GM12874 (cell line): ENCODE measurements around the gene TSPAN9.

Experiments used
- TF ChIP-seq, protein P1 (sequence below): IDR thresholded peaks from 2 replicates; pipeline ENCODE4 v1.5.1; 2011; ENCODE audit warnings: low read depth, mild to moderate bottlenecking, control low read depth, low read length, moderate library complexity; ENCODE audit not compliant: insufficient read depth

The TSPAN9 gene

DNA sequence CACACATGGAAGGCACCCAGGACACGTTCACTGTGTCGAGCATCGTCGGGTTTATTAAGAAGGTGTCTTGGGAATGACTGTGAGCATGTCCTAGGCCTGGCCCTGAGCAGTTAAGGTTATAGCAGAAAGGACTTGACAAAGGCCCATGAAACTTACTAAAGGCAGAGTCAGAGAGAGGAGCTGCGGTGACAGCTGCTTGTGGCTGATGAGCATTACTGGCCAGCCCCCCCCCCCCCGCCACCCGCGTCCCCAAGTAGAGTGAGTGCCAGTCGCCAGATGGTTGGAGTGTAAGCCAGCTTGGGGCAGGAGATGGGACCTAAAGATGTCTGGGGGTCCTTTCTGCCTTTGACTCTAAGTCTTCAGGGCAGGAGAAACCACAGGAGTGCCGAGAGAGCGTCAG lies 169.9 kb downstream of the TSPAN9 start:
- TF ChIP-seq, protein P1, sequence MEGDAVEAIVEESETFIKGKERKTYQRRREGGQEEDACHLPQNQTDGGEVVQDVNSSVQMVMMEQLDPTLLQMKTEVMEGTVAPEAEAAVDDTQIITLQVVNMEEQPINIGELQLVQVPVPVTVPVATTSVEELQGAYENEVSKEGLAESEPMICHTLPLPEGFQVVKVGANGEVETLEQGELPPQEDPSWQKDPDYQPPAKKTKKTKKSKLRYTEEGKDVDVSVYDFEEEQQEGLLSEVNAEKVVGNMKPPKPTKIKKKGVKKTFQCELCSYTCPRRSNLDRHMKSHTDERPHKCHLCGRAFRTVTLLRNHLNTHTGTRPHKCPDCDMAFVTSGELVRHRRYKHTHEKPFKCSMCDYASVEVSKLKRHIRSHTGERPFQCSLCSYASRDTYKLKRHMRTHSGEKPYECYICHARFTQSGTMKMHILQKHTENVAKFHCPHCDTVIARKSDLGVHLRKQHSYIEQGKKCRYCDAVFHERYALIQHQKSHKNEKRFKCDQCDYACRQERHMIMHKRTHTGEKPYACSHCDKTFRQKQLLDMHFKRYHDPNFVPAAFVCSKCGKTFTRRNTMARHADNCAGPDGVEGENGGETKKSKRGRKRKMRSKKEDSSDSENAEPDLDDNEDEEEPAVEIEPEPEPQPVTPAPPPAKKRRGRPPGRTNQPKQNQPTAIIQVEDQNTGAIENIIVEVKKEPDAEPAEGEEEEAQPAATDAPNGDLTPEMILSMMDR = no peak

DNA sequence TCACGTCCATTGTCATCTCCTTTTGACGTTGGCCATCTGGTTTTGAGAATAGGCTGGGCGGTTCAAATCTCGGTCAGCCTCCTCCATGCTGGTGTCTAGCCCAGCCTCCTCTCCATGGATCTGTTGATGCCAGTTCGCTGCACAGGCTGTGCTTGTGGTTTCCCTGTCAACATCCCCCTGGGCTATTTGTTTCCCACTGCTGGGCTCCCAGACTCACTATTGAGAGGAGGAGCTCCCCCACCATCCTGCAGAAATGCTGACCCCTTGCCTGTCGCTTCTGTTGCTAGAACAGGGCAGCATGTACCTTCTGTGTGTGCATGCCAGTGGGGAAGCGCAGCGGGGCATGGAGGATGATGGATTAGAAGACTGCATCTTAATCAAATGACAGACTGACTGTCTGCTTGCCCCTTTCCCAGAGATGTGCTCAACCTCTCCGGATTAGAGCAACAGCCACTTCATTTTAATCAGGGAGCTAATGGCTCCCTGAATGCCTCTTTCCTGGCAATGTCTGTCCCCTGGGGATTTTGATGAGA lies 170.5 kb downstream of the TSPAN9 start:
- TF ChIP-seq, protein P1 = no peak

DNA sequence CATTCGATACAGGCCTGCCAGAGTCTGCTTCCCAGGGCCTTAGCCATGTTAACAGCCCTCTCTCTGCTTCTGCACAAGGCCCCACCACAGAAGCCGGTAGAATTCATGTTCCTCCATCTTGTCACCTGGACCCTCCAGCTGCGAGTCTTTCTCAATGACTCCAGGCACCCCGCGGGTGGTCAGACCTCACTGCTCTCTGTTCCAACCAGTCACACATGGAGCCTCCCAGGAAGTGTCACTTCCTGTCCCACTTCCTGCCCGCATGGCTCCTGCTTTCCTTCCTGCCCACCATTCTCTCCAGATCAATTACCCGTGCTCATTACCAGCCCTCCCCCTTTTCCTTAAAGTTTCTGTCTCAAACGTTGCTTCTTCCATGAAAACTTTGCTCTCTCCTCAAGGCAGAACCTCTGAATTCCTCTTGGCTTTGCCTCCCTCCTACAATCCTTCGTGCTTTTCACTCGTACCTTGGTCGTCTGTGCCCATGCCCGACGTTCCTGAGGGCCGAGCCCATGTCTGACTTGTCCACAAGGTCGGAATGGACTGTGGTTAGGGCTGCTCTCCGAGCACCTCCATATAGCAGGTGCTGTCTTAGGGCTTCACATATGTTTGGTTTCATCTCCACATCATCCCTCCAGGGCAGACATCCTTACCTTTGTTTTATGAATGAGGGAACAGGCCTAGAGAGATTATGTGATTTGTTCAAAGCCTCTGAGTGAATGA lies 172.1 kb downstream of the TSPAN9 start:
- TF ChIP-seq, protein P1 = no peak

DNA sequence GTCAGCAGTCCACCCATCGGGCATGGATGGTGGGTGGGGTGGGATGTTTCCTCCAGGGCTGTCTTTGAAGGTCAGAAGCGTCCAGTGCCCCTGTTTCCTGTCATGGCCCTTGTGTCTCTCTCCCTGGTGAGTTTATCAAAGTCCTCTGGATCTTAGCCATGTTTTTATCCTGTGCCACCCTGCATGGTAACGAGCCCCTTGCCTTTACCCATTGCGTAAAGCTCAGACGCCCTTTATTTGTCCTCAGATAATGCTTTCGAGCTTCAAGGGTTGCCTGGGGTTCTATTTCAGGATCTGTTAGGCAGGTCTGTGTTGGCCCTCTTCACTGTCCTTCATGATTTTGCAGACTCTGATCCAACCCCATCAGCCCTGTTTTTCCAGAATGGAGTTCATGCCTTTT lies 172.9 kb downstream of the TSPAN9 start:
- TF ChIP-seq, protein P1 = no peak

DNA sequence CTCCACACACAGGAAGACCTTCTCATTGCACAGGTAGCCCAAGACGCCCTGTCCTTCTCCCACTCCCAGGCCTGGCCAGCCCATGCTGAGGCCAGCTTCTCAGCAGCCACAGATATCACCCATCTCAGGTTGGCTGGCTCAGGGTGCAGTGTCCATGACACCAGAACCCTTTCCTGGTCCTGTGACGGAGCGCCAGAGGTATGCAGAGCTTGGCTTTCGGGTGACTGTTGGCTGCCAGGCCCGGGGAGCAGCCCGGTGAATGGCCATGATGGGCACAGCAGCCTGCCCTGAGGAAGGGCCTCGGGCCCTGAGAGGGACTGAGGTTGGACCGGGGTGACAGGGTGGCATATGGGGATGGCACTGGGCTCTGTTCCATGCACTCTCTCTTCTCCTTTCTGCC lies 173.4 kb downstream of the TSPAN9 start:
- TF ChIP-seq, protein P1 = no peak

DNA sequence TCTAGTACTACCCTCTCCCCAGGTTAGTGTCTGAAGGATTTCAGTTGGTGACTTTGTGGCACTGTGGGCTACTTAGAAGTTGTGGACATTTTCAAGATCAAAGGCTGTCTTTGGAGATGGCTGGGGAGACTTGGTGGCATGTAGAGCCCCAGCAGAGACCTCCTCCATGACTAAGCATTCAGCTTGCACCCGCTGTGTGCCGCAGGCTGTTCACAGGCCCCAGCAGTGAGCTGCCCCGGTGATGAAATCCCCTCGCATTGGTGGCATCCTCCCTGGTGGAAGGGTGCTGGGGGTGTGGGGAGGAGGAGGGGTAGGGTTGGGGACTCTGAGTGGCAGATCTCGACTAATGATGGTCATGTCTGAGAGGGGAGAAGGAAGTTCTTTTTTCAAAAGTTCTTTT lies 173.9 kb downstream of the TSPAN9 start:
- TF ChIP-seq, protein P1 = no peak

DNA sequence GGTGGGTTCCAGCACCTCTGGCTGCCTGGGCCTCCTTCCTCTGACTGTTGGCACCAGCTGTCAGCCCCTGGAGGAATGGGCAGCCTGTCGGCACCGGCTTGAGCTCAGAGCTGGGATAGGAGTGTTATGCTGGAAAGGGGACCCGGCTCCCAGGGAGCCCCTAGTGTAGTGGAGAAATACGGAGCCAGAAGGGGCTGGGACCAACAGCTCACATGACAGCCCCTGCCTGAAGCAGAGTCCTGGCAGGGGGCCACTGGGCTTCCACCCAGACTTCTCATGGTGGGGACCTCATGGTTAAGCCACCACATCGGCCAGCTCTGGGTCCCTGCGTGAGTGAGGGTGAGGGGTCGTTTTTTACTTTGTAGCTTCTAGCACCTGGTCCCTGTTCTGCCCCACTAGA lies 174.5 kb downstream of the TSPAN9 start:
- TF ChIP-seq, protein P1 = no peak
